ENCODE measurements around the gene GRIP1.

GRIP1 gene

GRCh38 chr12:66678338-66679275 is at the start of gene GRIP1:
Gene GRIP1, minus strand, starts transcription at chr12:66679076. Its CDS starts 172 bp downstream, at chr12:66678904.
- POLR2A ChIA-PET = no interaction called here
- no peak for TF ChIP-seq CTCF (IDR thresholded peaks at IDR 0.05; ENCODE audit: control extremely low read depth, extremely low read depth, low read depth, missing control alignments)
- no peak for DNase-seq (ENCODE audit: extremely low spot score)
- CTCF ChIA-PET = interaction anchor here (1.0 to 2.1 kb wide), 7 partner anchors 8 to 409 kb away, joined by 3 to 8 read pairs (median 4); no protein-coding TSS in a partner anchor

- ChIA-PET CTCF (interaction anchor here (0.7 to 1.4 kb wide), 3 partner anchors 8 to 34 kb away, joined by 3 read pairs; no protein-coding TSS in a partner anchor), POLR2A (no interaction called here)
These were observed 47.7 kb upstream of the GRIP1 start for GRCh38 chr12:66726556-66726955.

GRCh38 chr12:66725031-66725430 is 46.2 kb upstream of the GRIP1 start:
- ChIA-PET POLR2A (no interaction called here), CTCF (interaction anchor here (0.8 to 4.2 kb wide), 4 partner anchors 12 to 136 kb away, joined by 3 to 15 read pairs (median 5); no protein-coding TSS in a partner anchor)
- DNase-seq (ENCODE audit: extremely low spot score) = no peak
- no peak for TF ChIP-seq CTCF (IDR thresholded peaks at IDR 0.05; ENCODE audit: control extremely low read depth, extremely low read depth, low read depth, missing control alignments)

More at GRCh38 chr12:66726556-66726955, 47.7 kb upstream of the GRIP1 start:
- TF ChIP-seq CTCF (IDR thresholded peaks at IDR 0.05; ENCODE audit: control extremely low read depth, extremely low read depth, low read depth, missing control alignments) = no peak
- DNase-seq (ENCODE audit: extremely low spot score) = no peak

GRCh38 chr12:66724616-66725015 is 45.7 kb upstream of the GRIP1 start:
- DNase-seq (ENCODE audit: extremely low spot score) = no peak
- TF ChIP-seq CTCF (IDR thresholded peaks at IDR 0.05; ENCODE audit: control extremely low read depth, extremely low read depth, low read depth, missing control alignments) = no peak
- POLR2A ChIA-PET = no interaction called here
- CTCF ChIA-PET = interaction anchor here (0.8 to 4.2 kb wide), 4 partner anchors 12 to 136 kb away, joined by 3 to 15 read pairs (median 5); no protein-coding TSS in a partner anchor

GRCh38 chr12:66724026-66724425 is 45.1 kb upstream of the GRIP1 start:
- TF ChIP-seq CTCF (IDR thresholded peaks at IDR 0.05; ENCODE audit: control extremely low read depth, extremely low read depth, low read depth, missing control alignments) = no peak
- ChIA-PET POLR2A (no interaction called here), CTCF (interaction anchor here (2.1 to 4.2 kb wide), 2 partner anchors 15 to 30 kb away, joined by 5 to 15 read pairs; no protein-coding TSS in a partner anchor)
- DNase-seq (ENCODE audit: extremely low spot score) = no peak

GRCh38 chr12:66719862-66720261 is 41.0 kb upstream of the GRIP1 start:
- TF ChIP-seq CTCF (IDR thresholded peaks at IDR 0.05; ENCODE audit: control extremely low read depth, extremely low read depth, low read depth, missing control alignments) = no peak
- ChIA-PET POLR2A (no interaction called here), CTCF (interaction anchor here (1.2 to 2.2 kb wide), 2 partner anchors 11 to 26 kb away, joined by 3 to 10 read pairs; no protein-coding TSS in a partner anchor)
- DNase-seq (ENCODE audit: extremely low spot score) = no peak
